ENCODE results near the gene NRXN3.

Gene NRXN3

GRCh38 chr14:78196323-78196722 lies 26.1 kb downstream of the NRXN3 start:
- in situ Hi-C loops (cut with MboI; ENCODE audit: low sequenced_read_pairs, unreplicated experiment) = no loop called here
- TF ChIP-seq, protein P1, sequence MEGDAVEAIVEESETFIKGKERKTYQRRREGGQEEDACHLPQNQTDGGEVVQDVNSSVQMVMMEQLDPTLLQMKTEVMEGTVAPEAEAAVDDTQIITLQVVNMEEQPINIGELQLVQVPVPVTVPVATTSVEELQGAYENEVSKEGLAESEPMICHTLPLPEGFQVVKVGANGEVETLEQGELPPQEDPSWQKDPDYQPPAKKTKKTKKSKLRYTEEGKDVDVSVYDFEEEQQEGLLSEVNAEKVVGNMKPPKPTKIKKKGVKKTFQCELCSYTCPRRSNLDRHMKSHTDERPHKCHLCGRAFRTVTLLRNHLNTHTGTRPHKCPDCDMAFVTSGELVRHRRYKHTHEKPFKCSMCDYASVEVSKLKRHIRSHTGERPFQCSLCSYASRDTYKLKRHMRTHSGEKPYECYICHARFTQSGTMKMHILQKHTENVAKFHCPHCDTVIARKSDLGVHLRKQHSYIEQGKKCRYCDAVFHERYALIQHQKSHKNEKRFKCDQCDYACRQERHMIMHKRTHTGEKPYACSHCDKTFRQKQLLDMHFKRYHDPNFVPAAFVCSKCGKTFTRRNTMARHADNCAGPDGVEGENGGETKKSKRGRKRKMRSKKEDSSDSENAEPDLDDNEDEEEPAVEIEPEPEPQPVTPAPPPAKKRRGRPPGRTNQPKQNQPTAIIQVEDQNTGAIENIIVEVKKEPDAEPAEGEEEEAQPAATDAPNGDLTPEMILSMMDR (IDR thresholded peaks at IDR 0.05; ENCODE audit: borderline replicate concordance, control extremely low read depth, extremely low read depth, insufficient read depth, missing control alignments) = no peak
- DNase-seq (ENCODE audit: low spot score) = no peak

DNA sequence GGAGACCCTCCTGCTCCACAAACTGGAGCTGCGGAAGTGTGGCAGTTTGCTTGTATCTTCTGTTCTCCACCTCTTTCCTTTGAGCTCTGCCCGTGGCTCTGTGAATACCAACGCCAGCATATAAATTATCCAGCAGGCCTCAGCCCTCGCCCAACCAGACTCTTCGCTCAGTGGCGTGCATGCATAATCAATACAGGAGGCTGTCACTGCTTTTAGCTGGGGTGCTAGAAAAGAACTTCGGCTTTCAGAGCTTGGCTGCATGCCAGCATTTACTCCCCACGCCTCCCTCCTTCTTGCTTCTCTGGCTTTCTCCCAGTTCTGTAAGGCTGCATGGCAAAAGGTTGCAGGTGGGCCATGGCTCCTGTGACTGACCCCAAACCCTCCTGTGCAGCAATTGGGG lies 26.9 kb downstream of the NRXN3 start:
- TF ChIP-seq, protein P1 (IDR thresholded peaks at IDR 0.05; ENCODE audit: borderline replicate concordance, control extremely low read depth, extremely low read depth, insufficient read depth, missing control alignments) = no peak
- in situ Hi-C loops (cut with MboI; ENCODE audit: low sequenced_read_pairs, unreplicated experiment) = no loop called here
- no peak for DNase-seq (ENCODE audit: low spot score)

DNA sequence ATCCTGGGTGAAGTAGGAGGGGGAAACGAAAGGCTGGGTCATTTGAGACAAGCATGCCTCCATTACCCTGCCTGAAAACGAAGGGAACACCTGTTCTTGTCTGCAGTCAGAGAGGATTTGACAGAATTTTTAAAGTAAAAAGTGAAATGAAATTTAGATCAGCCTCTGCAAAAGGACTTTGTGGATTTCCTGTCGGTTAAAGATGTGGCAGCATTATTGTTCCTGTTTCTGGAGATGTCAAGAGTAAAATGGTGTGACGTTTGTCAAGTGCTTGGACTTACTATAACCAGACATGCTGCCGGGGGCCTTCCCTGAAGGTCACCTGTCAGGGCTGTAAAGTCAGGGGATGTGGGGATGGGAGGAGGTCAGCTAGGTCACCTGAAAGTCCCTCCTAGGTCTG lies 32.0 kb downstream of the NRXN3 start:
- in situ Hi-C loops (cut with MboI; ENCODE audit: low sequenced_read_pairs, unreplicated experiment) = no loop called here
- TF ChIP-seq, protein P1 (IDR thresholded peaks at IDR 0.05; ENCODE audit: borderline replicate concordance, control extremely low read depth, extremely low read depth, insufficient read depth, missing control alignments) = no peak
- no peak for DNase-seq (ENCODE audit: low spot score)

DNA sequence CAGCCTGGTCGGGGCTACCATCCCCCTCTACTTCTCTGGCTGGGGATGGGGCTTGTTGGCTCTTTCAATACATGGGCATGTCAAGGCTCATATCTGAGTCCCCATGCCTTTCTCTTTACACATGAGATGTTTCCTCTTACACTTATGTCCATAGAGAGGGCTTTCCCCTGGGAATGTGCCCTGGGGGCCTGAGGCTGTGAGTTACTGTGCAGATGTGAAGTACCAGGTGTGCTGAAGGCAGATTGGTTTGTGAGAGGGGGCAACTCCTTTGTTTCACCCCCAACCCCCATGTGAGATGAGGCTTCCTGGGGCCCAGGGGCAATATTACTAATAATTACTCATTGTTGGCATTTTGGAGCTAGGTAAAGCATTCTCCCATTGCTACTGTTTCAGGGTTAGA lies 32.8 kb downstream of the NRXN3 start:
- TF ChIP-seq, protein P1 (IDR thresholded peaks at IDR 0.05; ENCODE audit: borderline replicate concordance, control extremely low read depth, extremely low read depth, insufficient read depth, missing control alignments) = no peak
- no peak for DNase-seq (ENCODE audit: low spot score)
- in situ Hi-C loops (cut with MboI; ENCODE audit: low sequenced_read_pairs, unreplicated experiment) = no loop called here

DNA sequence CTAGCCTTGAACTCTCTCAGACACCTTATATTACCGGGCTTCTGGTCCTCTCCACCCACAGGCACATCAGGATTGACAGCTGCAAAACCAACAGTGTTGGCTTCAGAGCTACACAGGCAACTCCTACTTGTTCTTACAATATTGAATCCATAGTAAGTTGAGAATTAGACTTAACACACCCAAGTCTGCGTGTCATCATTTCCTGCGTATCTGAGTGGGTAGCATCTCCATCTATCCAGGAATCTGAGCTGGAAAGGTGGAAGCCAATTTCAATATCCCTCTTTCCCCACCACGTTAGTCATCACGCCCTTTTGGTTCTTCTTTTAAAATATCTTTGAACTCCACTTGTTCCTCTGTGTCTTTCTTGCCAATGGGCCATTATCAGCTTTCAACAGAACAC lies 37.2 kb downstream of the NRXN3 start:
- in situ Hi-C loops (cut with MboI; ENCODE audit: low sequenced_read_pairs, unreplicated experiment) = no loop called here
- DNase-seq (ENCODE audit: low spot score) = no peak
- TF ChIP-seq, protein P1 (IDR thresholded peaks at IDR 0.05; ENCODE audit: borderline replicate concordance, control extremely low read depth, extremely low read depth, insufficient read depth, missing control alignments) = no peak

- no peak for DNase-seq (ENCODE audit: low spot score)
- in situ Hi-C loops (cut with MboI; ENCODE audit: low sequenced_read_pairs, unreplicated experiment) = no loop called here
- TF ChIP-seq, protein P1 (IDR thresholded peaks at IDR 0.05; ENCODE audit: borderline replicate concordance, control extremely low read depth, extremely low read depth, insufficient read depth, missing control alignments) = no peak
Measured at GRCh38 chr14:78220273-78220672, 50.1 kb downstream of the NRXN3 start.

DNA sequence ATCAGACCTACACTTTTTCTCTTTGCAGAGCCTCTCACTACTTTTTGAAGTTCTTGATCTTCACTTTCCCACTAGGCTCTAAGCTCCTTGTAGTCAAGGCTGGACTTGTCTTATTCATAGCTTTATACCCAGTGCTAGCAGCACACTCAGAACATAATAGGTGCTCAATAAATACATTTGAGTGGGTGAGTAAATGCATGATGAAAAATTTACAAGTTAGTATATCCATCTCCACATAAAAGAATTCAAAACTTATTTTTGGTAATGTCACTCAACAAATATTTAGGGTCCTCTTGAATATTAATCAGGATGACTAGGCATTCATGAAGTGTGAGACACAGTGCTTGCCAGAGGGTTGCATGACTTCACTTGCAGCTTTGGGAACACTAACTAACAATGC lies 52.6 kb downstream of the NRXN3 start:
- TF ChIP-seq, protein P1 (IDR thresholded peaks at IDR 0.05; ENCODE audit: borderline replicate concordance, control extremely low read depth, extremely low read depth, insufficient read depth, missing control alignments) = no peak
- in situ Hi-C loops (cut with MboI; ENCODE audit: low sequenced_read_pairs, unreplicated experiment) = no loop called here
- DNase-seq (ENCODE audit: low spot score) = no peak
